Brain microvascular endothelial cell (primary cell): ENCODE results near the gene ZRSR2.

Experiments
- DNase-seq: peaks from one replicate; pipeline ENCODE4 v3.0.0-alpha.2; 2020
- H3K27ac ChIP-seq: fragments of 250-450 bp; sonication (Bioruptor Pico); 2 replicates; pipeline ENCODE4 v1.5.1; 2020; ENCODE audit warnings: mild to moderate bottlenecking, moderate library complexity
- H3K27me3 ChIP-seq: fragments of 250-450 bp; sonication (Bioruptor Pico); replicated peaks from 2 replicates; pipeline ENCODE4 v1.5.1; 2020; ENCODE audit warnings: mild to moderate bottlenecking
- H3K36me3 ChIP-seq: fragments of 250-450 bp; sonication (Bioruptor Pico); replicated peaks from 2 replicates; pipeline ENCODE4 v1.5.1; 2020; ENCODE audit warnings: mild to moderate bottlenecking
- H3K4me3 ChIP-seq: 2 replicates; pipeline ENCODE4 v1.5.1; 2011; ENCODE audit warnings: low read depth, mild to moderate bottlenecking, control low read depth, low read length, moderate library complexity
- in situ Hi-C: cut with HindIII; loops from 2 replicates; pipeline ENCODE4 v1.10.0; 2017; ENCODE audit warnings: low sequenced_read_pairs, low pct_ligation_motif_present
- TF ChIP-seq, protein P1 (sequence below): IDR thresholded peaks from 2 replicates; pipeline ENCODE4 v1.5.1; 2011; ENCODE audit warnings: low read depth, mild to moderate bottlenecking, moderate library complexity, low read length, control low read depth, inconsistent platforms; ENCODE audit errors: missing control alignments

Gene ZRSR2

DNA sequence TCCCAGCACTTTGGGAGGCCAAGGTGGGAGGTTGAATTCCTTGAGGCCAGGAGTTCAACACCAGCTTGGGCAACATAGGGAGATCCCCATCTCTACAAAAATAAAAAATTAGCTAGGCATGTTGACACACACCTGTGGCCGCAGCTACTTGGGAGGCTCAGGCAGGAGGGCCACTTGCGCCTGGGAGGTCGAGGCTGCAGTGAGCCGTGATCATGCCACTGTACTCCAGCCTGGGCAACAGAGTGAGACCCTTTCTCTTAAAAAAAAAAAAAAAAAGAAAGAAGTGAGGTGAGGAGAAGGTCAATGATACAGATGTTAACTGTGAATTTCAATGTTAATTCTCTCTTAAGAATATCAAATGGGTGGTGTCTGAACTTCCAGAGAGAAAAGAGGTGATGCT is 79.4 kb downstream of the ZRSR2 start:
- TF ChIP-seq, protein P1, sequence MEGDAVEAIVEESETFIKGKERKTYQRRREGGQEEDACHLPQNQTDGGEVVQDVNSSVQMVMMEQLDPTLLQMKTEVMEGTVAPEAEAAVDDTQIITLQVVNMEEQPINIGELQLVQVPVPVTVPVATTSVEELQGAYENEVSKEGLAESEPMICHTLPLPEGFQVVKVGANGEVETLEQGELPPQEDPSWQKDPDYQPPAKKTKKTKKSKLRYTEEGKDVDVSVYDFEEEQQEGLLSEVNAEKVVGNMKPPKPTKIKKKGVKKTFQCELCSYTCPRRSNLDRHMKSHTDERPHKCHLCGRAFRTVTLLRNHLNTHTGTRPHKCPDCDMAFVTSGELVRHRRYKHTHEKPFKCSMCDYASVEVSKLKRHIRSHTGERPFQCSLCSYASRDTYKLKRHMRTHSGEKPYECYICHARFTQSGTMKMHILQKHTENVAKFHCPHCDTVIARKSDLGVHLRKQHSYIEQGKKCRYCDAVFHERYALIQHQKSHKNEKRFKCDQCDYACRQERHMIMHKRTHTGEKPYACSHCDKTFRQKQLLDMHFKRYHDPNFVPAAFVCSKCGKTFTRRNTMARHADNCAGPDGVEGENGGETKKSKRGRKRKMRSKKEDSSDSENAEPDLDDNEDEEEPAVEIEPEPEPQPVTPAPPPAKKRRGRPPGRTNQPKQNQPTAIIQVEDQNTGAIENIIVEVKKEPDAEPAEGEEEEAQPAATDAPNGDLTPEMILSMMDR, result no peak
- no peaks in the 10 kb centered on the region for H3K27me3 ChIP-seq
- in situ Hi-C loops, result no loop called here
- no peaks in the 10 kb centered on the region for H3K36me3 ChIP-seq
- no peak overlapping the region for H3K27ac ChIP-seq
- no peak for DNase-seq
- H3K4me3 ChIP-seq, result no peak overlapping the region

DNA sequence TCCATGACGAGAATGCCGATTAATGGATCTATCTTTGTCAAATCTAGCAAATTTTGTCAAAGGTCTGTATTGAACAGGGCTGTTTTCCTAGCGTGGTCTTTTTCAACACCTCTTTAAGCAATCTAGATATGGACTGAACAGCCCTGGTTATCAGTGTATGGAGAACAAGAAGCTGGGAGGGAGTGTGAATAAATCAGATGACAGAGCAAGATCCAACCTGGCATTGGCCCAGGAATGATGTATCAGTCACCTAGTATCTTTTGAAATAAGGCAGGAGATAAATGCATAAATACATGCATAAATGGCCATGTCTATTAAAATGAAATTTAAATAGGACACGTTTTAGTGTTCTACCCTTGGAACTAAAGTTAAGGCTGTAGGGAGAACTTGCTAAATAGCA is 80.0 kb downstream of the ZRSR2 start:
- no peaks in the 10 kb centered on the region for H3K36me3 ChIP-seq
- no peak overlapping the region for H3K4me3 ChIP-seq
- TF ChIP-seq, protein P1, result no peak

More for the DNA sequence above, 80.0 kb downstream of the ZRSR2 start:
- no peak for DNase-seq
- Histone ChIP-seq H3K27ac (no peak overlapping the region), H3K27me3 (no peaks in the 10 kb centered on the region)
- in situ Hi-C loops, result no loop called here
